Measurements from ENCODE around the gene PACRG.

DNA sequence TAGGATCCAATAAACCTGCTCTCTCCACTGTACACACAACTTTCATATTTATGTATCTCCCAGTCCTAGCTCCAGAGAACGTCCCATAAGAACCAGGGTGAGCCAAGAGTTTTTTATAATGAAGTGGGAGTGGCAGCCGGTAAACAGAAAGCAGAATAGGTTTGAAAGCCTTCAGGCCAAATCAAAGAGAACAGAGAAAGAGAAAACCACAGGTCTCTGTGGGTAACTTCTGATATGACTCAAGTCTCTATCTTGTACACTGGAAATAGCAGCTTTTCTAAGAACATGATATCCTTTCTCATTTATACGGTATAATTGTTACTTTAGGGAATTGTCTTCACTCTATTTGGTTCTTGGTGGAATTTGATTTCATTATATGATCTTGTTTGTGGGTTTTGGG is 273.6 kb downstream of the PACRG start:
- TF ChIP-seq POLR2A (IDR thresholded peaks at IDR 0.05; ENCODE audit: low read depth, low read length) (no peak), POLR2AphosphoS5 (IDR thresholded peaks at IDR 0.05; ENCODE audit: low read depth, low read length) (no peak)

Data from GM12892 (cell line).